ENCODE measurements around the gene MPP7.

MPP7 gene

GRCh38 chr10:28263136-28263857, 39.6 kb downstream of the MPP7 start:
- DNase-seq = no peak

GRCh38 chr10:28256776-28257175, 46.1 kb downstream of the MPP7 start:
- no peak for DNase-seq

- DNase-seq = no peak
Measured at GRCh38 chr10:28254290-28254985, 48.4 kb downstream of the MPP7 start.

GRCh38 chr10:28253169-28253785, 49.6 kb downstream of the MPP7 start:
- no peak for DNase-seq
